PFSK-1 (cell line): ENCODE results near the gene KCNK1.

Source experiments
- FOXP2 ChIP-seq: optimal IDR thresholded peaks from 2 replicates; pipeline ENCODE3; 2011; ENCODE audit warnings: borderline replicate concordance, control low read depth, inconsistent platforms; ENCODE audit not compliant: insufficient read depth; ENCODE audit errors: extremely low read length, extremely low read depth
- POLR2AphosphoS5 ChIP-seq: IDR thresholded peaks from 2 replicates; pipeline ENCODE4 v1.6.1; 2012; ENCODE audit warnings: low read depth, mild to moderate bottlenecking, control low read depth, low read length, moderate library complexity
- REST ChIP-seq, 2 experiments: IDR thresholded peaks; 2 replicates each; pipeline versions ENCODE4 v1.6.1 to v1.8.0; 2011 to 2012; ENCODE audit warnings: low read depth in 2 of 2, low read length in 2 of 2, control low read depth in 1 of 2, inconsistent platforms in 1 of 2, mild to moderate bottlenecking in 1 of 2, moderate library complexity in 1 of 2; ENCODE audit not compliant: insufficient read depth in 1 of 2
- SIN3A ChIP-seq: IDR thresholded peaks from 2 replicates; pipeline ENCODE4 v1.6.1; 2012; ENCODE audit warnings: mild to moderate bottlenecking, low read length, moderate library complexity, borderline replicate concordance; ENCODE audit not compliant: insufficient read depth
- TAF1 ChIP-seq: IDR thresholded peaks from 2 replicates; pipeline ENCODE4 v1.6.1; 2012; ENCODE audit warnings: low read length, control low read depth, borderline replicate concordance; ENCODE audit not compliant: insufficient read depth

KCNK1 gene

DNA sequence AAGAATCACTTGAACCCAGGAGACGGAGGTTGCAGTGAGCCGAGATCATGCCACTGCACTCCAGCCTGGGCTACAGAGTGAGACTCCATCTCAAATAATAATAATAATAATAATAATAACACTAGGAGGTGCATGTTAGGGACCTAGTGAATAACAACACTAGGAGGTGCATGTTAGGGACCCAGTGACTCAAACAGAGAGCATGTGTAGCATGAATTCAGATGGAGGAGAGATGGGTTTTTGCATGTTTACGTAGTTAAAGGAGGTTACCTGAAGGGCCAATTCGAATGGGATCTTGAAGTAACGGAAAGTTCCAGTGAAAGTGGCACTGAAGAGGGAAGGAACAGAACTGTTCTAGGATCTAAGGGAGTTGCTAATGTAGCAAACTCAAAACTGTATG, 7.1 kb upstream of the KCNK1 start:
- no peak for TF ChIP-seq TAF1
- TF ChIP-seq FOXP2: no peak
- TF ChIP-seq POLR2AphosphoS5: no peak
- TF ChIP-seq SIN3A: no peak
- TF ChIP-seq REST (IDR thresholded peaks at IDR 0.05; ENCODE audit: insufficient read depth in 1 of 2, low read depth in 2 of 2, low read length in 2 of 2): no peak

GRCh38 chr1:233607252-233608119, 6.4 kb upstream of the KCNK1 start:
- TF ChIP-seq SIN3A: no peak
- no peak for TF ChIP-seq TAF1
- TF ChIP-seq POLR2AphosphoS5: no peak
- no peak for TF ChIP-seq FOXP2
- TF ChIP-seq REST (IDR thresholded peaks at IDR 0.05; ENCODE audit: insufficient read depth in 1 of 2, low read depth in 2 of 2, low read length in 2 of 2): no peak

DNA sequence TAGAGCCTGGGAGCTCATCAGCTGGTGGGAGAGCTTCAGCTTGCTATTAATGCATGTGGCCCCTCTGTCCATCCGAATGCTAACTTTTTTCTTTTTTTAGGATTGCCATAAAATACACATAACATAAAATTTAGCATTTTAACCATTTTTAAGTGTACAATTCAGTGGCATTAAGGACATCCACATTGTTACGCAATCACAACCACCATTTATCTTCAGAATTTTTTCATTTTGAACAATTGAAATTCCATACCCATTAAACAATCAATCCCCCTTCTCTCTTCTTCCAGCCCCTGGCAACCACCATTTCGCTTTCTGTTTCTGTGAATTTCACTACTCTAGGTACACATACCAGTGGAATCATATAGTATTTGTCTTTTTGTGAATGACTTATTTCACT, 4.9 kb upstream of the KCNK1 start:
- TF ChIP-seq SIN3A (no peak), FOXP2 (no peak), REST (IDR thresholded peaks at IDR 0.05; ENCODE audit: insufficient read depth in 1 of 2, low read depth in 2 of 2, low read length in 2 of 2) (no peak), POLR2AphosphoS5 (no peak), TAF1 (no peak)

DNA sequence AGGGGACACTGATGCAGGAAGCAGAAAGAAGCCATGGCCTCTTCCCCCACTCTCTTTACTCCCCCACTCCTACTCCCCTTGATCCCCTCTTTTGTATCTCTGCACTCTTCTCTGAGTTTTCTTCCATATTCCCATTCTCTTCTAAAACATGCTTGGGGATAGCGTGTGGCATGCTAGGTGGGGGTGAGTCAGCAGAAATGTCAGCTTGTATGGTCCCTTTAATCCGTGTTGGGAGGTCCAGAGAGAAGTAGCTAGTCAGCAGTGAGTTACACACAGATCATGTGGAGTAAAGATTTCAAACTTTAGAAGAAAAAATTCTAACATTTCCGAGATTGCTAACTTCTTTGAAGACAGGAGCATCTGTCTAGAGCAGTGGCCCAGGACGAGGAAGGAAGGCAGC, 4.0 kb upstream of the KCNK1 start:
- TF ChIP-seq POLR2AphosphoS5 (no peak), SIN3A (no peak), TAF1 (no peak), FOXP2 (no peak), REST (IDR thresholded peaks at IDR 0.05; ENCODE audit: insufficient read depth in 1 of 2, low read depth in 2 of 2, low read length in 2 of 2) (no peak)
